ENCODE measurements around the gene CLDN11.
A peak's percentile ranks its signal among the peaks of the same experiment; 100 is the strongest.

CLDN11 gene

DNA sequence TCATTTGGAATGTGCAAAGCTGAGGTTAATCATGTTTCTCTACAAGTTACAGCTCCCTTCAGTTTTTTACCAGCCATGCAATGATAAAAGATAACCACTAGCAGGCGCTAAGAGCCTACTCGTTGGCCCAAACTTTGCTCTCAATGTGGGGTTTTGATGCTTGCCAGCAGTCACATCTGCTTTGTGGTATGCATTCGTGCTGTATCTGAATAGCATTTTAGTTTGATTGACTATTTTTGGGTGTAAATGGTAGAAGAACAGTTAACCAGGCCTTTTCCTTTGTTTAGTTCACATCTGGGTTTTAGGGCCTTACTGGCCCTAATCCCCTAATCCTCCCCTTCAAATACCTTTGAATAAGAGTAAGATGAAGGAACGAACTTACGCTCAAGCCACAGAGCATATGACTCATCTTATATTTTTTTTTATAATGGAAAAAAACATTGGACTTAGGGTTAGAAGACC, 4.4 kb upstream of the CLDN11 start:
- peak; percentile 62 for DNase-seq
- Histone ChIP-seq H3K27me3 (no peaks in the 10 kb centered on the region), H3K4me1 (no peaks in the 10 kb centered on the region; the same call in 1 of the 2 replicates), H3K36me3 (no peaks in the 10 kb centered on the region), H3K9me3 (no peaks in the 10 kb centered on the region), H3K4me3 (ENCODE audit: low read depth, low read length) (no peak overlapping the region)
- TF ChIP-seq, protein P1, sequence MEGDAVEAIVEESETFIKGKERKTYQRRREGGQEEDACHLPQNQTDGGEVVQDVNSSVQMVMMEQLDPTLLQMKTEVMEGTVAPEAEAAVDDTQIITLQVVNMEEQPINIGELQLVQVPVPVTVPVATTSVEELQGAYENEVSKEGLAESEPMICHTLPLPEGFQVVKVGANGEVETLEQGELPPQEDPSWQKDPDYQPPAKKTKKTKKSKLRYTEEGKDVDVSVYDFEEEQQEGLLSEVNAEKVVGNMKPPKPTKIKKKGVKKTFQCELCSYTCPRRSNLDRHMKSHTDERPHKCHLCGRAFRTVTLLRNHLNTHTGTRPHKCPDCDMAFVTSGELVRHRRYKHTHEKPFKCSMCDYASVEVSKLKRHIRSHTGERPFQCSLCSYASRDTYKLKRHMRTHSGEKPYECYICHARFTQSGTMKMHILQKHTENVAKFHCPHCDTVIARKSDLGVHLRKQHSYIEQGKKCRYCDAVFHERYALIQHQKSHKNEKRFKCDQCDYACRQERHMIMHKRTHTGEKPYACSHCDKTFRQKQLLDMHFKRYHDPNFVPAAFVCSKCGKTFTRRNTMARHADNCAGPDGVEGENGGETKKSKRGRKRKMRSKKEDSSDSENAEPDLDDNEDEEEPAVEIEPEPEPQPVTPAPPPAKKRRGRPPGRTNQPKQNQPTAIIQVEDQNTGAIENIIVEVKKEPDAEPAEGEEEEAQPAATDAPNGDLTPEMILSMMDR (IDR thresholded peaks at IDR 0.05; ENCODE audit: low read depth, low read length): peak; percentile 100

DNA sequence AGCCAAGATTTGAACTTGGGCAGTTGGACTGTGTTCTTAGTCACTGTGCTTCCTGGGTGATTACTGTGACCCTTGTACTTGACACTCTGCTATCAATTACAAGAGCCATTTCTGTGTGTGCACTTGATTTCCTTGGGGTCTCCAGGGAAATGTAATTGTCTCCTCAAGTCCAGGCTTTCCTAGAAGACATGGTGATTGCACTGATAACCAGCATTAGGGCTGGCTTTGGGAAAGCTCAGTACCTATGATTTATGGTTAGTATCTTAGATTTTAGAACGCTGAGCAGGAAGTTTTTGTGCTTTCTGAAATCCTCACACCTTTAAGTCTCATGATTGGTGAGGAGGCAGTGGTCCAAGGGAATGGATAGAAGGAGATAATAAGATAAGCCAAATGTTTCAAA, 1.6 kb upstream of the CLDN11 start:
- no peaks in the 10 kb centered on the region for H3K27me3 ChIP-seq
- TF ChIP-seq, protein P1 (IDR thresholded peaks at IDR 0.05; ENCODE audit: low read depth, low read length): no peak
- DNase-seq: no peak

DNA sequence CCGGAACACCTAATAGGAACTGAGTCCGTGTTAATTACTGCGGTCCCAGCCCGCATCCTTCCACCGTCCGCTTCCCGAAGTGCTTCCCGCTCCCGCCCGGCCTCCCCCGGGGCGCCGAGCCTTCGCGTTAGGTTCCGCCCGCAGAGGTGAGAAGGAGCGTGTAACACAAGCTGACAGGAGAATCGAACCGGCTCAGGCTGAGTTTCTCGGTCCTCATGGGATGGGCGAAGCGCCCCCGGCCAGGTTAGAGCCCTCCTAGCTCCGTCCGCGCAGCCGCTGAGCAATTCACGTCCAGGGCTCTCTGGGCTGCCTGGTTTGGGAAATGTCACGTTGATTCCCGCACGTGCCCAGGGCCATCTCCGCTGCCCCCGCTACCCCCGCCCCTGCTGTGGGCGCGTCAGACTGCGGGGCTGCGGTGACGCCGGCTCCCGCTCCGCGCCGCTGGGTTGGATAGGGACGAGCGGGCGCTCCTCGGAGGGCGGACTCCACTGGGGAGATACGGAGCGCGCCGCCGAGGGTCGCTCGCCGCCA, 954 bp downstream of the CLDN11 start:
- TF ChIP-seq, protein P1 (IDR thresholded peaks at IDR 0.05; ENCODE audit: low read depth, low read length): no peak
- no peak for DNase-seq
- H3K4me3 ChIP-seq (ENCODE audit: low read depth, low read length): no peak overlapping the region
- no peaks in the 10 kb centered on the region for H3K9me3 ChIP-seq
- H3K4me1 ChIP-seq: no peaks in the 10 kb centered on the region; the same call in 1 of the 2 replicates
- H3K27me3 ChIP-seq: no peaks in the 10 kb centered on the region
- H3K36me3 ChIP-seq: no peaks in the 10 kb centered on the region

More for the DNA sequence above, 1.6 kb upstream of the CLDN11 start:
- H3K4me1 ChIP-seq: no peaks in the 10 kb centered on the region; the same call in 1 of the 2 replicates
- H3K4me3 ChIP-seq (ENCODE audit: low read depth, low read length): no peak overlapping the region
- H3K9me3 ChIP-seq: no peaks in the 10 kb centered on the region
- no peaks in the 10 kb centered on the region for H3K36me3 ChIP-seq

DNA sequence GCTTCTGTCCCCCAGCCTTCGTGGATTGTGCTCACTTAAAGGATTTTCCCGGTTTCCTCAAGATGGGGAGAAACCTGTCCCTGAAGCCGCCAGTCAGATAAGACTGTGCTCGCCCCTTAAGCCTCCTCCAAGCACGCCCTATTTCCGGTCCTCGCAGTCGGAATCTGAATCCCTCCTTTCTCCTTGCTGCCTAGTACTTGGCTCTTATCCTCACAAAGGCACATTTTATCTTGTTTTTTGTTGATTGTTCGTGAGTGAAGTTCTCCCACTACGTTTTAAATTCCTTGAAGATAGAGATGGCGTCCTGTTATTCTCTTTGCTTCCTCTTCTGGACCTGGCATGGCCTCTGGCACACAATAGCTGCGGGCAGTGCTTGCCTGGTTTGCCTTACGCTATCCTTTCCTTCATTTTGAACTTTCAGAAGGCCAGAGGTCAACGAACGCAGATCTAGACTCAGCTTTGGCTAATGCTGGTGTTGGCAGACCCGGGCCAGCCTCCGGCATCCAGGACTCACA, 1.7 kb downstream of the CLDN11 start:
- Histone ChIP-seq H3K4me3 (ENCODE audit: low read depth, low read length) (no peak overlapping the region), H3K27me3 (no peaks in the 10 kb centered on the region), H3K36me3 (no peaks in the 10 kb centered on the region), H3K9me3 (no peaks in the 10 kb centered on the region), H3K4me1 (no peaks in the 10 kb centered on the region; the same call in 1 of the 2 replicates)
- TF ChIP-seq, protein P1 (IDR thresholded peaks at IDR 0.05; ENCODE audit: low read depth, low read length): no peak
- no peak for DNase-seq

DNA sequence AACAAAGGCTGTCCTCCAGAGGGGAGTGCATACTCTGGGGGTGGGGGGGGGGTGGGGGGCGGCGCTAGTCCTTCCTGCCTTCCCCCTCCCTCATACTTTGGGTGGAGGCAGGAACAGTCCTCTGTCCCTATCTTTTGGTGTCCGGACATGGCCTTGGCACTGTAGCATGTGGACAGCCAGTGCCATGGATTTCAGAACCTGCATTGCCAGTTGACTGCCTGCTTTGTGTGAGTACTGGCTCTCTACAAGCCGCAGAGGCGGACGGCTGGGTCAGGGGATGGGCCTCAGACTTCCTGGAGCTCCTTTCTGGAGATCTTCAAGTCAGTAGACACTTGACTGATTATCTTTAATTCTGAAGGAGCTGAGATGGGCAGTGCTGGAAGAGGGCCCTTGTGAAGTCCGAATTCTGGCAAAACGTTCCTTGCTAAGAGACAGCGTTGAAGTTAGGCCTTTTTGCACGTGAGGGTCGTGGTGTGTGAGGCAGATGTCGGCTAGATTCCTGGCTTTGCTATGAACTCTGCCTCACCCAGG, 2.5 kb downstream of the CLDN11 start:
- no peaks in the 10 kb centered on the region for H3K27me3 ChIP-seq
- no peaks in the 10 kb centered on the region for H3K36me3 ChIP-seq
- TF ChIP-seq, protein P1 (IDR thresholded peaks at IDR 0.05; ENCODE audit: low read depth, low read length): no peak
- no peak for DNase-seq
- H3K9me3 ChIP-seq: no peaks in the 10 kb centered on the region
- H3K4me1 ChIP-seq: peaks cover 5% of the 10 kb centered on the region
- no peak overlapping the region for H3K4me3 ChIP-seq (ENCODE audit: low read depth, low read length)

DNA sequence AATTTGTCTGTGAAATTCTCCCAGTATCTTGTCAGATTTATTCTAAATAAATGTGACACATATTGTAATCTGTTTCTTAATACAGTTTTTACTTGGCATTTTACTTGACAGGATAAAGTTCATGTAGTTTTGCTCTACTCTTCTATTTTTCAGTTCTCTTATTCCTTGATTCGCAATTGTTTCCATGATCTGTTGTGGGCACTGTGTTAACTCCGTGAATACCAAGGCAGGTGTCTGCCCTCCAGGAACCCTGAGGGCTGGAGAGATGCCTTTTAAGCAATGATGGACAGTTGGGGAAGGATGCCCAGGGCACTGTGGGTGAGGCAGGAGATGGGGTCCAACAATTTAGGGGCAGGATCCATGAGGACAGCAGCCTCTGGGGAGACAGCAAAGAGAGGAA, 3.1 kb downstream of the CLDN11 start:
- no peak overlapping the region for H3K4me3 ChIP-seq (ENCODE audit: low read depth, low read length)
- H3K4me1 ChIP-seq: peaks cover 5% of the 10 kb centered on the region
- TF ChIP-seq, protein P1 (IDR thresholded peaks at IDR 0.05; ENCODE audit: low read depth, low read length): no peak
- no peaks in the 10 kb centered on the region for H3K27me3 ChIP-seq
- DNase-seq: no peak
- H3K36me3 ChIP-seq: no peaks in the 10 kb centered on the region
- H3K9me3 ChIP-seq: no peaks in the 10 kb centered on the region

Measured in BE2C (cell line).